ENCODE data around the gene NPTXR. TPM values are rescaled to one million over a fixed set of nuclear protein-coding genes. Genes with fewer than 3 reads are reported as not detected.

NPTXR gene
- total and polyA plus RNA-seq, 3 donors from 2014 or later = 3.9 to 14.1 (median 12.6) TPM

DNA sequence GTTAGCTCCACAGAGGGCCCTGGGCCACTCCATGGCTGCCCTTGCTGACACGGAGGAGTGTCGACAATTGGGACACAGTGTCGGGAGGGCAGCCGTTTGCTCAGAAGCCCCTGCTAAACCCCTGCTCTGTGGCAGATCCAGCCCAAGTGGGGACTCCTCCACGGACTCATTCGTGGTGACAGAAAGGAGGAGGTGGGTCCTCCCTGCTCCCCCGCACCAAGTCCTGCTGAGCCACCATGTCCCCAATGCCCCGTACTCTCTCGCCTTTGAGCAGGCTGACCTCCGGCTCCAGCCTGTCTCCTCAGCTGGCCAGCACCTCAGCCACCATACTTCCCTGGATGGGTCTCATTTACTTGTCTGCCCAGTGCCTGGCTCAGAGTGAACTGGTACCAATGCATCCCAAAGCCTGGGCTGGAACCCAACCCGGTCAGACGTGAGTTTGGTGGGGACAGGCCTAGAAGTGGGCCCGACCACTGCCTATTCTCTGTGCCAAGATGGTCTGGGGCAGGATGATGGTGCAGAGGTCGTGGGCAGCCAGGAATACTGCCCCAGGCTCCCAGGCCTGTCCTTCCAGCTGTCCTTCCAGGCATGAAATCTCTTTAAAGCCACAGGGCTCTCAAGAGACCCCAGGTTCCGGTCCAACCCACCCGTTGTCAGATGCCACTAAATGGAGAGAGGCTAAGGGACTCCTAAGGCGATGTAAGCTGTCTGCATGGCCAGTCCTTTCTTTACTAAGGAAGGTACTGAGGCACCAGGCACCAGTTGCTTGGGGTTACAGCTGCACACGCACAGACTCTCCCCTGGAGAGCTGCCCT lies 23.9 kb upstream of the NPTXR start:
- Histone ChIP-seq H3K27ac (no peak overlapping the region), H3K27me3 (no peaks in the 10 kb centered on the region), H3K4me1 (peaks cover 49% of the 10 kb centered on the region), H3K4me3 (no peak overlapping the region), H3K9me3 (no peaks in the 10 kb centered on the region), H3K36me3 (ENCODE audit: low read depth, missing control alignments) (no peaks in the 10 kb centered on the region)
- intact Hi-C loops (cut with DNase I; ENCODE audit: low total_unique reads) = loop anchor here (10.0 kb wide), 1 partner anchor 137 kb away; no protein-coding TSS in a partner anchor
- DNase-seq = no peak
- no peak for TF ChIP-seq POLR2A (IDR thresholded peaks at IDR 0.05)
- TF ChIP-seq, protein P1, sequence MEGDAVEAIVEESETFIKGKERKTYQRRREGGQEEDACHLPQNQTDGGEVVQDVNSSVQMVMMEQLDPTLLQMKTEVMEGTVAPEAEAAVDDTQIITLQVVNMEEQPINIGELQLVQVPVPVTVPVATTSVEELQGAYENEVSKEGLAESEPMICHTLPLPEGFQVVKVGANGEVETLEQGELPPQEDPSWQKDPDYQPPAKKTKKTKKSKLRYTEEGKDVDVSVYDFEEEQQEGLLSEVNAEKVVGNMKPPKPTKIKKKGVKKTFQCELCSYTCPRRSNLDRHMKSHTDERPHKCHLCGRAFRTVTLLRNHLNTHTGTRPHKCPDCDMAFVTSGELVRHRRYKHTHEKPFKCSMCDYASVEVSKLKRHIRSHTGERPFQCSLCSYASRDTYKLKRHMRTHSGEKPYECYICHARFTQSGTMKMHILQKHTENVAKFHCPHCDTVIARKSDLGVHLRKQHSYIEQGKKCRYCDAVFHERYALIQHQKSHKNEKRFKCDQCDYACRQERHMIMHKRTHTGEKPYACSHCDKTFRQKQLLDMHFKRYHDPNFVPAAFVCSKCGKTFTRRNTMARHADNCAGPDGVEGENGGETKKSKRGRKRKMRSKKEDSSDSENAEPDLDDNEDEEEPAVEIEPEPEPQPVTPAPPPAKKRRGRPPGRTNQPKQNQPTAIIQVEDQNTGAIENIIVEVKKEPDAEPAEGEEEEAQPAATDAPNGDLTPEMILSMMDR (IDR thresholded peaks at IDR 0.05) = no peak
- 82 to 85% methylated on average over 11 to 18 of the region's 18 CpGs for WGBS, 2 donors

DNA sequence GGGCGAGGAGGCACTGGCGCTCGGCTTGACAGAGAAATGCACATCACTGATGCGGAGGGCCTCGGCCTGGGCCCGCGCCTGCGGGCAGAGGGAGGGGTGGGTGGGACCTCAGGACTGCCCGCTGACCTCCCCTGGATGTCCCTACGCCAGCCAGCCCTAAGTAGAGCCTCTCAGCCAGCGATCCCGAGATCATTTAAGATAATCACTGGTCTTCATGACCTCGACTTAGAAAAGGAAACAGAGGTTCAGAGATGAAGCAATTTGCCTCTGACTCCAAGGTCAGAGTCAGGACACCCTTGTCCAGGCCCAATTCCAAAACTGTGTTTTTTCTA lies 23.3 kb upstream of the NPTXR start:
- no peak overlapping the region for H3K27ac ChIP-seq
- no peaks in the 10 kb centered on the region for H3K9me3 ChIP-seq
- no peak overlapping the region for H3K4me3 ChIP-seq
- no peak for DNase-seq
- peaks cover 49% of the 10 kb centered on the region for H3K4me1 ChIP-seq
- H3K36me3 ChIP-seq (ENCODE audit: low read depth, missing control alignments) = no peaks in the 10 kb centered on the region
- TF ChIP-seq, protein P1 (IDR thresholded peaks at IDR 0.05) = no peak
- no peak for TF ChIP-seq POLR2A (IDR thresholded peaks at IDR 0.05)
- intact Hi-C loops (cut with DNase I; ENCODE audit: low total_unique reads) = loop anchor here (10.0 kb wide), 1 partner anchor 138 kb away; no protein-coding TSS in a partner anchor
- H3K27me3 ChIP-seq = no peaks in the 10 kb centered on the region
- 53 to 56% methylated on average over 8 to 13 of the region's 13 CpGs for WGBS, 2 donors

DNA sequence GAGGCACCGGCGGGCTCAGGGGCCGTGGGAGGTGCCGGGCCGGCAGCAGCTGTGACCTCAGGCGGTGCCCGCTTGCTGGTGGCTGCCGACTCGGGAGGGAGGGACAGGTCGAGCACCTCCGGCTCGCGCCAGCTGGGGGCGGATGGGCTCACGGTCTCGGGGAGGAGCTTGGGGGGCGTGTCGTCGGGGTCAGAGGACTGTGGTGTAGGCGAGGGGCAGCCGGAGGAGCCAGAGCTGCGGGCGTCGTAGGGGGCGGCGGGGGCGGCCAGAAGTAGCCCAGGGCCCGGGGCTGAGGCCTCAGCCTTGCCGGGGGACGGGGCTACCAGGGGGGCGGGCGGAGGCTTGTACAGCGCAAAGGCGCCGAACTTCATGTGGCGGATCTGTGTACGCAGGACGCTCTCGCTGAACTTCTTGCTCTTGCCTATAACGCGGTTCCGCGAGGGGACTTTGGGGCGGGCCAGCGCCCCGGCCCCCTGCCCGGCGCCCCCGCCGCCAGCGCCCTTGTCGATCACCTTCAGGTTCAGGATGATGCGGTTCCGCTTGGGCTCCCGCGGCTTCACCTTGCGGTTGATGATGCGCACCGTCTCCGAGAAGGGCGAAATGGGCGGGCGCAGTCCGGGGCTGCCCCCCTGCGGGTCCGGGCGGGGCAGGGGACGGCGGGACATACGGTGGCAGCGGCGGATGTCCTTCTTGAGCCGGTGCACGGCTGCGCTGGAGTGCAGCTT lies 22.7 kb upstream of the NPTXR start:
- Histone ChIP-seq H3K4me1 (peaks cover 49% of the 10 kb centered on the region), H3K27me3 (no peaks in the 10 kb centered on the region), H3K27ac (no peak overlapping the region), H3K9me3 (no peaks in the 10 kb centered on the region), H3K36me3 (ENCODE audit: low read depth, missing control alignments) (no peaks in the 10 kb centered on the region), H3K4me3 (peak overlapping the region in 1 of 2 donors; percentile 30)
- intact Hi-C loops (cut with DNase I; ENCODE audit: low total_unique reads) = loop anchor here (10.0 kb wide), 1 partner anchor 138 kb away; no protein-coding TSS in a partner anchor
- TF ChIP-seq, protein P1 (IDR thresholded peaks at IDR 0.05) = no peak
- no peak for TF ChIP-seq POLR2A (IDR thresholded peaks at IDR 0.05)
- 45 to 58% methylated on average over 18 to 72 of the region's 75 CpGs for WGBS, 2 donors
- DNase-seq = peak; percentile 69

DNA sequence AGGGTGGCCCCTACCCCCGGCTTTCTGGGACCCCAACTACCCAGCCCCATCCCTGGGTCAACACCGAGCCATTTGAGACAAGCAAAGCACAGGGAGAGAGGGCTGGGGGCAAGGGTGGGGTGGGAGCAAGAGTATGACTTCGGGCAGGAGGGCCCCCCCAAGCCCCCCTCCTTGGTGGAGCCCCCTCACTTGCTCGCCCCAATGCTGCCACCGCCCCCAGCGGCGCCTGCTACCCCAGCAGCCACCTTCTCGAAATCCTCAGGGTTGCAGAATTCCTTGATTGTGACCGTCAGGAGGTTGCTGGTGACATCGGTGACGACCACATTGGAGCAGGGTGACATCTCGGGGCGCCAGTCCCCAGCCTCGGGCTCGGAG lies 22.2 kb upstream of the NPTXR start:
- Histone ChIP-seq H3K27me3 (no peaks in the 10 kb centered on the region), H3K9me3 (no peaks in the 10 kb centered on the region), H3K27ac (peak overlapping the region in 1 of 2 donors; percentile 75), H3K4me3 (peak overlapping the region in 1 of 2 donors; percentile 30), H3K4me1 (peaks cover 49% of the 10 kb centered on the region), H3K36me3 (ENCODE audit: low read depth, missing control alignments) (no peaks in the 10 kb centered on the region)
- TF ChIP-seq, protein P1 (IDR thresholded peaks at IDR 0.05) = no peak
- TF ChIP-seq POLR2A (IDR thresholded peaks at IDR 0.05) = no peak
- 55 to 62% methylated on average over 2 to 11 of the region's 15 CpGs for WGBS, 2 donors
- intact Hi-C loops (cut with DNase I; ENCODE audit: low total_unique reads) = loop anchor here (10.0 kb wide), 1 partner anchor 139 kb away; no protein-coding TSS in a partner anchor
- no peak for DNase-seq
